Thoracic aorta (tissue), 2 donors: ENCODE data around the gene KLF14. TPM values are rescaled to one million over a fixed set of nuclear protein-coding genes. Genes with fewer than 3 reads are reported as not detected.
"Not testable (repeated sequence)": the region's sequence is repeated elsewhere in the genome, so short reads cannot be mapped to it uniquely, and the experiment has no call there.

Source experiments
- ATAC-seq: fragments of 150-250 bp; one replicate; pipeline ENCODE4 v1.8.0; 2017; ENCODE audit warnings: low read depth; ENCODE audit not compliant: insufficient number of reproducible peaks, low FRiP score
- DNase-seq: peaks from one replicate; pipeline ENCODE4 v3.0.0-alpha.2; 2020; ENCODE audit warnings: low spot score
- H3K27ac ChIP-seq, 2 donors: fragments of 200-600 bp; sonication (generic); 1 replicate in 1 of 2; 2 replicates in 1 of 2; pipeline ENCODE4 v1.5.1; 2016; ENCODE audit warnings: mild to moderate bottlenecking in 2 of 2, moderate library complexity in 2 of 2
- H3K27me3 ChIP-seq: fragments of 200-600 bp; sonication (generic); replicated peaks from 2 replicates; pipeline ENCODE4 v1.6.0; 2016; ENCODE audit warnings: mild to moderate bottlenecking; ENCODE audit not compliant: insufficient read depth
- H3K36me3 ChIP-seq: fragments of 200-600 bp; sonication (generic); one replicate; pipeline ENCODE4 v1.5.1; 2016
- H3K4me1 ChIP-seq, 2 donors: fragments of 200-600 bp; sonication (generic); 1 replicate in 1 of 2; 2 replicates in 1 of 2; pipeline versions ENCODE4 v1.5.1 to v1.6.0; 2016; ENCODE audit warnings: low read depth in 2 of 2, mild to moderate bottlenecking in 1 of 2; ENCODE audit not compliant: control insufficient read depth in 1 of 2
- H3K4me3 ChIP-seq: fragments of 200-600 bp; sonication (generic); 2 replicates; pipeline ENCODE4 v1.5.1; 2016; ENCODE audit warnings: mild to moderate bottlenecking
- H3K9me3 ChIP-seq: fragments of 200-600 bp; sonication (generic); 2 replicates; pipeline ENCODE4 v1.5.1; 2016
- CTCF ChIP-seq: fragments of 200-600 bp; sonication (generic); IDR thresholded peaks from one replicate; pipeline ENCODE4 v1.5.1; 2019; ENCODE audit warnings: antibody characterized with exemption
- total RNA-seq, 2 donors: library from RNA; depleted of rRNA; stranded (reverse); fragments of >200 nt; gene quantifications; one replicate each; pipeline versions ENCODE4 v1.1.0 to v1.2.3, GENCODE V29; 2016

Gene KLF14
- total RNA-seq, 2 donors from 2014 or later = not detected

GRCh38 chr7:130699686-130700085 lies 34.3 kb downstream of the KLF14 start:
- Histone ChIP-seq H3K4me1 (no peaks in the 10 kb centered on the region), H3K36me3 (no peaks in the 10 kb centered on the region), H3K27ac (no peak overlapping the region), H3K9me3 (no peaks in the 10 kb centered on the region), H3K27me3 (no peaks in the 10 kb centered on the region), H3K4me3 (no peak overlapping the region)
- ATAC-seq (no peak), DNase-seq (no peak)
- TF ChIP-seq CTCF = no peak

- H3K4me3 ChIP-seq = no peak overlapping the region
- ATAC-seq = no peak
- TF ChIP-seq CTCF = no peak
- no peak for DNase-seq
- H3K36me3 ChIP-seq = no peaks in the 10 kb centered on the region
- H3K9me3 ChIP-seq = no peaks in the 10 kb centered on the region
- H3K4me1 ChIP-seq = no peaks in the 10 kb centered on the region
- no peak overlapping the region for H3K27ac ChIP-seq
- H3K27me3 ChIP-seq = no peaks in the 10 kb centered on the region
Measured at GRCh38 chr7:130697820-130698219, 36.2 kb downstream of the KLF14 start.

- no peak for DNase-seq
- Histone ChIP-seq H3K27ac (no peak overlapping the region), H3K4me3 (no peak overlapping the region), H3K27me3 (no peaks in the 10 kb centered on the region), H3K9me3 (no peaks in the 10 kb centered on the region), H3K4me1 (no peaks in the 10 kb centered on the region), H3K36me3 (no peaks in the 10 kb centered on the region)
- no peak for ATAC-seq
- TF ChIP-seq CTCF = no peak
Measured at GRCh38 chr7:130695840-130696239, 38.2 kb downstream of the KLF14 start.

GRCh38 chr7:130692396-130692795 lies 41.6 kb downstream of the KLF14 start:
- not testable (repeated sequence) for H3K4me1 ChIP-seq, H3K27me3 ChIP-seq, H3K27ac ChIP-seq, H3K9me3 ChIP-seq, ATAC-seq, DNase-seq, H3K36me3 ChIP-seq, H3K4me3 ChIP-seq

GRCh38 chr7:130689683-130690082 lies 44.3 kb downstream of the KLF14 start:
- Histone ChIP-seq H3K27ac (no peak overlapping the region), H3K9me3 (no peaks in the 10 kb centered on the region), H3K4me3 (no peak overlapping the region), H3K36me3 (no peaks in the 10 kb centered on the region), H3K4me1 (no peaks in the 10 kb centered on the region), H3K27me3 (no peaks in the 10 kb centered on the region)
- ATAC-seq = no peak
- no peak for DNase-seq
- TF ChIP-seq CTCF = no peak

- Histone ChIP-seq H3K36me3 (no peaks in the 10 kb centered on the region), H3K27me3 (no peaks in the 10 kb centered on the region), H3K4me1 (no peaks in the 10 kb centered on the region), H3K27ac (no peak overlapping the region), H3K4me3 (no peak overlapping the region), H3K9me3 (no peaks in the 10 kb centered on the region)
- DNase-seq (no peak), ATAC-seq (no peak)
- no peak for TF ChIP-seq CTCF
Measured at GRCh38 chr7:130683026-130683425, 51.0 kb downstream of the KLF14 start.

Other genes starting within 250 kb of the KLF14 start
- gene MEST, start 242.1 kb downstream of the KLF14 start, total RNA-seq = 1 to 10 TPM; 5.0 to 5.6 TPM
- 1 to 10 TPM; 8.8 to 9.5 TPM for gene COPG2, start 65.5 kb downstream of the KLF14 start, total RNA-seq
- gene TSGA13, start 47.7 kb downstream of the KLF14 start, total RNA-seq = not detected